Mesothelial cell of epicardium (in vitro differentiated cells): ENCODE measurements around the gene FAM9B. TPM values are rescaled to one million over a fixed set of nuclear protein-coding genes. Genes with fewer than 3 reads are reported as not detected.

ENCODE experiments used
- DNase-seq, 2 experiments: peaks; one replicate each; pipeline ENCODE4 v3.0.0; 2021; ENCODE audit warnings: low spot score in 2 of 2; ENCODE audit not compliant: unreplicated experiment in 2 of 2
- H3K27ac Mint-ChIP-seq: 2 replicates; pipeline ENCODE4 v1.8.0; 2021; ENCODE audit warnings: mixed read lengths
- H3K27me3 Mint-ChIP-seq: 2 replicates; pipeline ENCODE4 v1.8.0; 2021; ENCODE audit warnings: low read depth, mixed read lengths
- H3K36me3 Mint-ChIP-seq: 2 replicates; pipeline ENCODE4 v1.8.0; 2021; ENCODE audit warnings: mixed read lengths
- H3K4me1 Mint-ChIP-seq: 2 replicates; pipeline ENCODE4 v1.8.0; 2021; ENCODE audit warnings: mixed read lengths
- H3K4me3 Mint-ChIP-seq: 2 replicates; pipeline ENCODE4 v1.8.0; 2021; ENCODE audit warnings: mild to moderate bottlenecking, moderate library complexity, mixed read lengths
- H3K9me3 Mint-ChIP-seq: 2 replicates; pipeline ENCODE4 v1.8.0; 2021; ENCODE audit warnings: mixed read lengths
- CTCF ChIP-seq: fragments of 200-600 bp; sonication (generic); IDR thresholded peaks from one replicate; pipeline ENCODE4 v1.5.0; 2021; ENCODE audit warnings: antibody characterized with exemption; ENCODE audit not compliant: unreplicated experiment
- total RNA-seq: library from RNA; stranded (reverse); gene quantifications from 3 replicates; pipeline ENCODE4 v1.2.1, GENCODE V29; 2021

The FAM9B gene
- total RNA-seq, 1 donor from 2014 or later: not detected

- Mint-ChIP-seq H3K27me3 (peaks cover 3% of the 10 kb centered on the region), H3K9me3 (peaks cover 37% of the 10 kb centered on the region), H3K27ac (no peak overlapping the region), H3K4me3 (no peak overlapping the region), H3K36me3 (no peaks in the 10 kb centered on the region), H3K4me1 (no peaks in the 10 kb centered on the region)
- no peak for DNase-seq
- no peak for TF ChIP-seq CTCF
These were observed 30.9 kb downstream of the FAM9B start for GRCh38 chrX:9003041-9003440.

- Mint-ChIP-seq H3K36me3 (no peaks in the 10 kb centered on the region), H3K4me3 (no peak overlapping the region), H3K27me3 (no peaks in the 10 kb centered on the region), H3K9me3 (peaks cover 8% of the 10 kb centered on the region), H3K4me1 (peaks cover 7% of the 10 kb centered on the region), H3K27ac (no peak overlapping the region)
- no peak for DNase-seq
- TF ChIP-seq CTCF: no peak
These were observed 45.5 kb downstream of the FAM9B start for GRCh38 chrX:8988446-8988845.

GRCh38 chrX:8987672-8988250 is 46.2 kb downstream of the FAM9B start:
- TF ChIP-seq CTCF: no peak
- peaks cover 8% of the 10 kb centered on the region for H3K9me3 Mint-ChIP-seq
- no peaks in the 10 kb centered on the region for H3K36me3 Mint-ChIP-seq
- no peak overlapping the region for H3K4me3 Mint-ChIP-seq
- H3K27ac Mint-ChIP-seq: no peak overlapping the region
- no peaks in the 10 kb centered on the region for H3K27me3 Mint-ChIP-seq
- no peak for DNase-seq
- H3K4me1 Mint-ChIP-seq: peaks cover 7% of the 10 kb centered on the region

- Mint-ChIP-seq H3K36me3 (no peaks in the 10 kb centered on the region), H3K27ac (no peak overlapping the region), H3K4me1 (peaks cover 7% of the 10 kb centered on the region), H3K4me3 (no peak overlapping the region), H3K27me3 (peaks cover 8% of the 10 kb centered on the region), H3K9me3 (peaks cover 8% of the 10 kb centered on the region)
- TF ChIP-seq CTCF: no peak
- DNase-seq: no peak
These were observed 49.7 kb downstream of the FAM9B start for GRCh38 chrX:8984231-8984630.

- Mint-ChIP-seq H3K27ac (no peak overlapping the region), H3K9me3 (peaks cover 26% of the 10 kb centered on the region), H3K4me3 (no peak overlapping the region), H3K36me3 (no peaks in the 10 kb centered on the region), H3K27me3 (peaks cover 8% of the 10 kb centered on the region), H3K4me1 (peaks cover 5% of the 10 kb centered on the region)
- no peak for TF ChIP-seq CTCF
- DNase-seq: no peak
These were observed 52.2 kb downstream of the FAM9B start for GRCh38 chrX:8981723-8982122.

GRCh38 chrX:8980756-8981155 is 53.2 kb downstream of the FAM9B start:
- Mint-ChIP-seq H3K36me3 (no peaks in the 10 kb centered on the region), H3K4me1 (no peaks in the 10 kb centered on the region), H3K27me3 (peaks cover 8% of the 10 kb centered on the region), H3K9me3 (peaks cover 26% of the 10 kb centered on the region), H3K27ac (no peak overlapping the region), H3K4me3 (no peak overlapping the region)
- no peak for TF ChIP-seq CTCF
- DNase-seq: no peak
